ENCODE data around the gene POU2F2.
A peak's percentile ranks its signal among the peaks of the same experiment; 100 is the strongest.
"Not testable (repeated sequence)": the region's sequence is repeated elsewhere in the genome, so short reads cannot be mapped to it uniquely, and the experiment has no call there.

Gene POU2F2

DNA sequence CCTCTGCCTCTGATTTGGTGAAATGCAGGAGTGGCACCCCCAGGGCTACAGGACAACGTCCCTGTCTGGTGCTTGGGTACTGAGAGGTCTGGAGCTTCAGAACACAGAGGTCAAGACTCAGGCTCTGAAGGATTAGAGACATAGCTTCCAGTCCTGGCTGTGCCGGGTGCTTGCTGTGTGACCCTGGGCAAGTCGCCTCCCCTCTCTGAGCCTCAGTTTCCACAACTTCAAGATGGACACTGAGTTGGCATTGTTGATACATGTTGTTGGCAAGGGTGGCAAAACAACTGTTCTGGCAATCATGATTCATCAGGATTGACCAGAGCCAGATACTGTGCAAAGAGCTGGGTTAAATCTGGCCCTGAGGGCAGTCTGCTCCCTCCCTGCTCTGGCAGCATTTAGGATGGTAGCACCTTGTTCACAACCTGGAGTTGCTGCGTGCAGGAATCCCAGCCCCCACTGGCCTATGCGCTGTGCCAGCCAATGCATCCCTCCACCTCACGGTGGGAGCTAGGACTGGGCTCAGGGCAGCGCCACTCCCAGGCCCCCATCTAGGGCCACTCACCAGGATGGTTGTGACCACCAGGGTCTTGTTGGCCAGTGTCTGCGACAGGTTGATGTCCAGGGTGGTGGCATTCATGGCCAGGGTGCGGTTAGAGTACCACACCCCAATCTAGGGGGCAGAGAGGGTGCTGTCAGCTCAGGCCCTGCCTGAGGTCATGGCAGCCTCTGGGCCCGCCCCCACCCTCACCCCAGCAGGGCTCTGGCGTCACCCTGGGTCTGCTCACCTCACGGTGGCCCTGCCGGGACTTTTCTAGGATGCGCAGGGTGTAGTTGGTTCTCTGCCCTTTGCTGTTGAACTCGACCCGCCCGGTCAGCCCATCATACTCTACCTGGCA lies 79.0 kb downstream of the POU2F2 start:
- DNase-seq = no peak

DNA sequence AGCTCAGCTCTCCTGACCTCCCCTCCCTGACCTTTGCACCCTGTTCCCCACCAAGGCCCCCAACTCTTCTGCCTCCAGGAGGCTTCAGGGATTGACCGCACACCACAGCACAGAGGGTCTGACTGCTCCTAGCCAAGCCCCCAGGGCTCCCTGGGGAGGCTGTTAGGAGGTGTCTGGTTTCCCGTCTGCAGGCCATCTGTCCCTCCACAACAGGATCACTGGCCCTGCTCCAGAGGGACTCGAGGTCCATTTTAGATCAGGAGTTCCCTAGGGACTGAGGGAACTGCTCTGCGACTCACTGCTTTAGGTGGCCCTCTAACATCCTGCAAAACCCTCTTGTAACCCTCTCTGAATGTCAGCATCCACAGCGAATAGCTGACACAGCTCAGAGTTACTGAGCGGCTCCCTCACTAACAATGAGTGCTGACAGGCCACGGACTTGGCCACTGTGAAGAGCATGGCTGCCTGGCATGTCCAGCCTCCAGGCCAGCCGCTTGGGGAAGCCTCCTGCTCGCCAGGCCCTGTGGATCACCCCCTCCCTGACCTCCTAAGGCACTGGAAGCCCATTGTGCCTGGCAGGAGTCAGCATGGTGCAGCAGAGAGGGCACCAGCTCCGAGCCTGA lies 79.9 kb downstream of the POU2F2 start:
- peak; percentile 59 for DNase-seq

DNA sequence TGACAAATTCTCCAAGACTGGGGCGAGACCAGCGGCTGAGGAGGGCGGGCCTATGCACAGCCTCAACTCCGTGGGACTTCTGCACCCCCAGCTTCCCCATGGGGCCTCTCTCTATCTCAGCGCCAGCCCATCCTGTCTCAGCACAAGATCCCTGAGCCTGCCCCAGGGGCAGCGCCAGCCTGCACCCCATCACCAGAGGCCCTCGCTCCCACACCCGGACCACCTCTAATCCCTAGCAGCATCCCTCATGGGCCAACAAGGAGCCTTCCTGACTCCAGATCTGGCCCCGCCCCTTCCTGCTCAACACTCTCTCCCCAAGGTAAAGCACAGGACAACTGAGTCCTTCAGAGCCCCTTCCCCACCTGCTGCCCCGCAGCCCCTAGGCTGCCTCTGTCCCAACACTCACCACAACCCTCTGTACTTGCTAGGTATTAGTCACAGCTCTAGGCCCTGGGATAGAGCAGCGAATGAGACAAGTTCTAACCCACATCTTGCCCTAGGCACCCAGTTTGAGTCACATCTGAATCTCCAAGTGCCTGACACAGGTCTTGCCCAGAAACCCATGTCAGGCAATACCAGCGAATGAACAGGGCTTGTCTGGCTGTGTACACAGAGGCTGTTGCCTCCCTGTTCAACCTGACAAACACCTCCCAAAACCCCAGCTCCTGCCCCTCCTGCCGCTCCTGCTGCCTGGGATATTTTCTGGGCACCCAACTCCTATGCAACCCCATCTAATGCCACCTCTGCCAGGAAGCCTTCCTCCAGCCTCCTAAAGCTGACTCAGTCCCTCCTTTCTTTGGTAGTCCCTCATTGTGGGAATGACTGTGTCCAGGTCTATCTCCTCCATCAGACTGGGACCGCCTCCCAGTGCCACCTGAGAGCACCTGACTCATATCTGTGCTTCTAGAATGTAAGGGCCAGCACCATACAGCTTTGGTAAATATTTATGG lies 80.8 kb downstream of the POU2F2 start:
- DNase-seq = peak; percentile 33

- peak; percentile 41 for DNase-seq
Measured at GRCh38 chr19:42048992-42049391, 83.3 kb downstream of the POU2F2 start.

DNA sequence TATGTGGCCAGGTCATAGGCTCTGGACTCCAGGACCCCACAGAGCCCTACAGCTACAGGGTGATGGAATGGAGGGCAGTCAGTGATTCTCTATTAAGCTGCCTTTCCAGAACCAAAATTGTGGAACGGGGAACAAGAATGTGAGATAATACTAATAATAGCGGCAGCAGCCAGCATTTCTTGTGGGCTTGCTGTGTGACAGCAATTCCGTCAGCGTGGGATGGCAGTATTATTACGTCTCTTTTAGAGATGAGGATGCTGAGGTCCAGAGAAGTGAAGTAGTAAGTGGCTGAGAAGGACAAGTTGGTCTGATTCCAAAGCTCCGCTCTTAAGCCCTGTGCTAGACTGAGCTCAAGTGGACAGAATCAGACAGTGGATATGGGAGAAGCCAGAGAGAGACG lies 86.7 kb downstream of the POU2F2 start:
- DNase-seq = no peak

GRCh38 chr19:42042455-42043170 lies 89.6 kb downstream of the POU2F2 start:
- no peak for DNase-seq

DNA sequence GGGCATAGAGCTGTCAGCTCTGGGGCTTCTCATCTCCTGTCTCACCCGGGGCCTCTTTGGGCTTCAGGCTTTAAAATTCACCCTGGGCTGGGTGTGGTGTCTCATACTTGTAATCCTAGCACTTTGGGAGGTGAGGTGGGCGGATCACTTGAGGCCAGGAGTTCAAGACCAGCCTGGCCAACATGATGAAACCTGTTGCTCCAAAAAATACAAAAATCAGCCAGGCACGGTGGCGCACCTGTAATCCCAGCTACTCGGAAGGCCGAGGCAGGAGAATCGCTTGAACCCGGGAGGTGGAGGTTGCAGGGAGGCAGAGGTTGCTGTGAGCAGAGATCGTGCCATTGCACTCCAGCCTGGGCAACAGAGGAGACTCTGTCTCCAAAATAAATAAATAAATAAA lies 91.8 kb downstream of the POU2F2 start:
- not testable (repeated sequence) for DNase-seq

DNA sequence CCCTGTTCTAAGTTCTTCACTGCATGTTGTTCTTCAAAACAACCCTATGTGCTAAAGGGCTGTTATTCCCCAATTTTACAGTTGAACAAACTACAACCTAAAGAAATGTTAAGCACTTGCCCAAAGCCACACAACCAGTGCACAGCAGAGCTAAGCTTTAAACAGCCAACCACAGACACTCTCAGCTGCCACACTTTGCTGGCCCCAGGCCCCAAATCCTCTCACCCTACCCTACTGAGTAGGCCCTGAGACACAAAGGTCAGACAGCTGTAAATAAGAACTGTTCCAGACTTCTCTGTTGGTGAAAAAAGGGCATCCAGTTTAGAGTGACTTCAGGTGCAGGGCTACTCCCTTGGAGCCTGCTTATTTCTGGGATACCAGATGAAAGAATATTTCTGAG lies 92.2 kb downstream of the POU2F2 start:
- no peak for DNase-seq

- DNase-seq = peak; percentile 66
Measured at GRCh38 chr19:42038666-42039065, 93.6 kb downstream of the POU2F2 start.

DNA sequence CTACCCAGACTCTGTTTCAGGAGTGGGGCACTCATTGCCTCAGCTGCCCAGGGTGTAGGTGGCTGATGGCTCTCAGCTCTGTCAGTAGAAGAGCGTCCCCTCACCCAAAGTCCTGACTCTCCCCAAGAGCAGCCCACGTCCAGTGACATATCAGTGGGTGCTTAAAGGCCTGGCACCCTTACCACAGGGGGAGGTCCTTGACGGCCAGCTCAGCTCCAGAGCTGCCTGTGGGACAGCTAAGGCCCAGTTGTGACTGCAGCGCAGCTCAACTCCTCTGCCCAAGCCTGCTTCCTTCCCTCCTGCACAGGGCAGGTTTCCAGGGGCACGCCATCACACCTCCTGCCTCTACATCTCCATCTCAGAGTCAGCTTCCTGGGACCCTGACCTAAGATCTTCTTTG lies 94.6 kb downstream of the POU2F2 start:
- DNase-seq = no peak

Measured in NCI-H345 (cell line).